SK-N-SH (cell line): ENCODE results near the gene EFEMP2. TPM values are rescaled to one million over a fixed set of nuclear protein-coding genes. Genes with fewer than 3 reads are reported as not detected.
A peak's percentile ranks its signal among the peaks of the same experiment; 100 is the strongest.

ENCODE experiments used
- CTCF ChIA-PET: fragments of 300-600, 350-600 bp; formaldehyde crosslinking; extraction: SDS; loops from one replicate; lab custom pipeline; 2021; lab: Yijun Ruan, JAX
- POLR2A ChIA-PET: fragments of 350-600 bp; sonication (Branson Sonifier 250); formaldehyde crosslinking; extraction: SDS; loops from one replicate; lab custom pipeline; 2020; ENCODE audit warnings: antibody characterized with exemption, inconsistent platforms; lab: Yijun Ruan, JAX
- DNase-seq: peaks from one replicate; pipeline ENCODE4 v3.0.0; 2012
- H2AFZ ChIP-seq: fragments of 200-600 bp; sonication (generic); 2 replicates; pipeline ENCODE4 v1.8.1; 2016; ENCODE audit warnings: antibody characterized with exemption, mild to moderate bottlenecking, low read depth
- H3F3A ChIP-seq: fragments of 200-600 bp; sonication (generic); replicated peaks from 2 replicates; pipeline ENCODE3; 2016; ENCODE audit warnings: antibody characterized with exemption, mild to moderate bottlenecking; ENCODE audit not compliant: insufficient read depth
- H3K27ac ChIP-seq, 2 experiments: fragments of 200-500 bp in 1 of 2; fragments of 200-600 bp in 1 of 2; sonication (Bioruptor generic) in 1 of 2; sonication (generic), shearing (Covaris generic) in 1 of 2; 2 replicates each; pipeline versions ENCODE4 v1.5.1 to v1.6.1; 2014 to 2016; ENCODE audit warnings: low read depth in 2 of 2, inconsistent platforms in 1 of 2, low read length in 1 of 2, mild to moderate bottlenecking in 1 of 2, mixed read lengths in 1 of 2
- H3K27me3 ChIP-seq: fragments of 200-600 bp; sonication (generic), shearing (Covaris generic); 2 replicates; pipeline ENCODE4 v1.6.1; 2016; ENCODE audit warnings: mixed run types; ENCODE audit not compliant: insufficient read depth
- H3K36me3 ChIP-seq, 2 experiments: fragments of 200-500 bp in 1 of 2; fragments of 200-600 bp in 1 of 2; sonication (Bioruptor generic) in 1 of 2; sonication (generic) in 1 of 2; replicated peaks in 1 of 2; 2 replicates each; pipeline versions ENCODE3 to v1.5.1; 2014 to 2016; ENCODE audit warnings: low read length in 1 of 2, mild to moderate bottlenecking in 1 of 2; ENCODE audit not compliant: insufficient read depth in 2 of 2, control insufficient read depth in 1 of 2
- H3K4me1 ChIP-seq, 2 experiments: fragments of 200-500 bp in 1 of 2; fragments of 200-600 bp in 1 of 2; sonication (Bioruptor generic) in 1 of 2; sonication (generic), shearing (Covaris generic) in 1 of 2; 2 replicates each; pipeline versions ENCODE4 v1.5.1 to v1.6.1; 2014 to 2016; ENCODE audit warnings: low read depth in 1 of 2, low read length in 1 of 2, mixed run types in 1 of 2; ENCODE audit not compliant: insufficient read depth in 2 of 2, control insufficient read depth in 1 of 2
- H3K4me2 ChIP-seq: fragments of 200-600 bp; sonication (generic), shearing (Covaris generic); 2 replicates; pipeline ENCODE4 v1.6.1; 2017; ENCODE audit warnings: mixed run types
- H3K4me3 ChIP-seq, 2 experiments: fragments of 200-500 bp in 1 of 2; fragments of 200-600 bp in 1 of 2; sonication (Bioruptor generic) in 1 of 2; sonication (generic), shearing (Covaris generic) in 1 of 2; 2 replicates each; pipeline versions ENCODE4 v1.5.1 to v1.8.1; 2014 to 2016; ENCODE audit warnings: low read depth in 2 of 2, inconsistent platforms in 1 of 2, low read length in 1 of 2, mild to moderate bottlenecking in 1 of 2, mixed read lengths in 1 of 2, moderate library complexity in 1 of 2
- H3K79me2 ChIP-seq: fragments of 200-600 bp; sonication (generic); 2 replicates; pipeline ENCODE4 v1.8.1; 2017; ENCODE audit warnings: mild to moderate bottlenecking; ENCODE audit not compliant: insufficient read depth
- H3K9ac ChIP-seq: fragments of 200-600 bp; sonication (generic); 2 replicates; pipeline ENCODE4 v1.6.1; 2017; ENCODE audit warnings: mixed run types
- H3K9me2 ChIP-seq: fragments of 200-600 bp; sonication (generic); 2 replicates; pipeline ENCODE4 v1.6.1; 2017; ENCODE audit warnings: mixed run types
- H3K9me3 ChIP-seq: fragments of 200-600 bp; sonication (generic); 2 replicates; pipeline ENCODE4 v1.6.1; 2017; ENCODE audit warnings: mixed run types, mild to moderate bottlenecking, moderate library complexity
- H4K20me1 ChIP-seq: fragments of 200-600 bp; sonication (generic); 2 replicates; pipeline ENCODE4 v1.6.1; 2017; ENCODE audit warnings: mild to moderate bottlenecking, mixed run types; ENCODE audit not compliant: insufficient read depth
- EP300 ChIP-seq, 2 experiments: IDR thresholded peaks; 2 replicates each; pipeline versions ENCODE4 v1.4.0 to v1.6.1; 2012; ENCODE audit warnings: borderline replicate concordance in 1 of 2, low read depth in 1 of 2, low read length in 1 of 2
- JUND ChIP-seq: IDR thresholded peaks from 2 replicates; pipeline ENCODE4 v1.4.0; 2012
- PBX3 ChIP-seq: IDR thresholded peaks from 2 replicates; pipeline ENCODE4; 2012
- POLR2AphosphoS5 ChIP-seq: IDR thresholded peaks from 2 replicates; pipeline ENCODE4 v1.6.1; 2012; ENCODE audit warnings: low read depth, low read length
- ZBTB33 ChIP-seq: IDR thresholded peaks from 2 replicates; pipeline ENCODE4 v1.4.0; 2012; ENCODE audit warnings: low read depth, borderline replicate concordance
- WGBS: methylation state at CpG from one replicate; pipeline ENCODE4 v1.1.6; 2017; ENCODE audit warnings: low lambda C conversion rate; 5-methylcytosine and 5-hydroxymethylcytosine counted together
- polyA plus RNA-seq, 3 experiments: library from polyadenylated mRNA; depleted of rRNA; stranded (reverse); fragments of >200 nt; gene quantifications; 2 replicates each; pipeline ENCODE4 v1.2.3, GENCODE V29; 2012

The EFEMP2 gene
- polyA plus RNA-seq, 1 of the 3 experiments (the other 2 are of a cell fraction) = 203 TPM

- H3K79me2 ChIP-seq = peaks cover 45% of the 10 kb centered on the region
- H4K20me1 ChIP-seq = no peaks in the 10 kb centered on the region; the same call in 1 of the 2 replicates
- no peak overlapping the region; a peak in 1 of 4 replicates for H3K27ac ChIP-seq
- no peak for DNase-seq
- ChIA-PET CTCF (interaction anchor here (18.4 kb wide), 1 partner anchor 20 kb away, joined by 374 read pairs; the partner anchor contains the start of genes CCDC85B, CTSW and FIBP), POLR2A (no interaction called here)
- H3K9ac ChIP-seq = no peak overlapping the region
- H3K9me3 ChIP-seq = no peaks in the 10 kb centered on the region
- H3K4me3 ChIP-seq = no peak overlapping the region
- WGBS = 93% methylated on average over 11 of the region's 18 CpGs
- peaks cover 10 to 18% of the 10 kb centered on the region in 2 experiments; a peak in 3 of 4 replicates for H3K4me1 ChIP-seq
- H3K27me3 ChIP-seq = no peaks in the 10 kb centered on the region
- peaks cover 46 to 81% of the 10 kb centered on the region in 2 experiments for H3K36me3 ChIP-seq
- H3F3A ChIP-seq = peaks cover 55% of the 10 kb centered on the region
- H3K9me2 ChIP-seq = no peaks in the 10 kb centered on the region
- no peak overlapping the region for H3K4me2 ChIP-seq
- no peak overlapping the region for H2AFZ ChIP-seq
- no peak for TF ChIP-seq EP300 (IDR thresholded peaks at IDR 0.05; ENCODE audit: borderline replicate concordance in 1 of 2, low read depth in 1 of 2, low read length in 1 of 2)
- 0 out of 2 replicates have a peak, but pooled peaks have one; percentile 21 for TF ChIP-seq PBX3
- TF ChIP-seq POLR2AphosphoS5 = no peak
These were observed 7.7 kb downstream of the EFEMP2 start for GRCh38 chr11:65864706-65865471.

GRCh38 chr11:65863889-65864705 is 8.5 kb downstream of the EFEMP2 start:
- Histone ChIP-seq H4K20me1 (no peaks in the 10 kb centered on the region; the same call in 1 of the 2 replicates), H3K9ac (no peak overlapping the region), H3K79me2 (peaks cover 45% of the 10 kb centered on the region), H3K9me3 (no peaks in the 10 kb centered on the region), H3K4me3 (no peak overlapping the region), H3K9me2 (no peaks in the 10 kb centered on the region), H3K4me2 (no peak overlapping the region), H3K36me3 (peaks cover 41 to 73% of the 10 kb centered on the region in 2 experiments), H3F3A (peaks cover 54% of the 10 kb centered on the region), H3K27me3 (no peaks in the 10 kb centered on the region)
- ChIA-PET CTCF (interaction anchor here (5.7 to 18.4 kb wide), 2 partner anchors 7 to 21 kb away, joined by 89 to 374 read pairs; partner anchors contain the start of genes CCDC85B, CTSW, EFEMP2 and FIBP), POLR2A (interaction anchor here (1.3 to 1.4 kb wide), 2 partner anchors 8 to 24 kb away, joined by 3 to 11 read pairs; partner anchors contain the start of genes EFEMP2 and FIBP)
- no peak for DNase-seq
- WGBS = 80% methylated on average over 6 of the region's 12 CpGs
- TF ChIP-seq ZBTB33 (no peak), JUND (no peak)
- TF ChIP-seq, all 33 proteins: peak for 0
- Histone ChIP-seq H2AFZ (no peak overlapping the region), H3K4me1 (peaks cover 10 to 21% of the 10 kb centered on the region in 2 experiments; a peak in 3 of 4 replicates), H3K27ac (no peak overlapping the region)
